NCI-H774 (cell line): Measurements from ENCODE around the gene TNRC6A.
"Not testable (repeated sequence)": the region's sequence is repeated elsewhere in the genome, so short reads cannot be mapped to it uniquely, and the experiment has no call there.

Source experiments
- DNase-seq: peaks from one replicate; lab custom pipeline; 2025; lab: John Stamatoyannopoulos, UW

TNRC6A gene

DNA sequence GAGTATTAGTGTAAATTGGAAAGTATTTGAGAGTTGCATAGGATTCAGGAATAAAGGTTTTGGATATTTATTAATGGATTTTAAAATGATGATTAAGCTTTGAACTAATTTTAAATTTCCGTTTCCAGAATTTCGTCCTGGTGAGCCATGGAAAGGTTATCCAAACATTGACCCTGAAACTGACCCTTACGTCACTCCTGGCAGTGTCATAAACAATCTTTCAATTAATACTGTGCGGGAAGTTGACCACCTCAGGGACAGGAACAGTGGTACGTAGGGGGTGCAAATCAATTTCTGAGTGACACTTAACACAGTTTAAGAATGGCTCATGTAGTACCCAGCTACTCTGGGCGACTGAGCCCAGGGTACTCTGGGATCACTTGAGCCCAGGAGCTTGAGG, 87.2 kb downstream of the TNRC6A start:
- no peak for DNase-seq

DNA sequence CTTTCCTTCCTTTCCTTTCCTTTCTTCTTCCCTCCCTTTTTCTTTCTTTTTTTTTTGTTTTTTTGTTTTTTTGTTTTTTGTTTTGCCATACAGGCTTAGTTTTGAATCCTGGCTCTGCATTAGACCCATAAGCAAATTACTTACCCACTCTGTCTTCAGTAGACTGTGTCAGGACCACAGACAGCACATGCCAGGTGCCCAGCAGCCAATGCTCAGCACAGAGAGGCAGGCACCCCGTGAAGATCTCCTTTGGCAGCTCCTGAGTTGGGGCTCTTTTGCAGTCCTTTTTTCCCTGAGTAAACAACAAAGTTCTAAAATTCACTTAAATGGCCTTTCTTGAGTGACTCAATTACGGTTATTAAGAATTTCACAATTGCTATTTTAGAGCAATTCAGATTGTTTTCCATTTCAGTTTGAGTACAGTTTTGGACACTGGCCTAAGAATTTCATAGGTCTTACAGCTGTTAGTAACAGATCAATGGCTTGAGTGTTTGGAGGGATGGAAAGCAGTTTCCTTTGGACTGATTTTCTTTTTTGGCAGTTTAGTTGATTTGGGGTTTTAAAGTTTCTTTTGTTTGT, 90.1 kb downstream of the TNRC6A start:
- no peak for DNase-seq

- DNase-seq, result no peak
Observed at GRCh38 chr16:24820522-24820921, 91.1 kb downstream of the TNRC6A start.

GRCh38 chr16:24821129-24821528, 91.7 kb downstream of the TNRC6A start:
- DNase-seq, result no peak

DNA sequence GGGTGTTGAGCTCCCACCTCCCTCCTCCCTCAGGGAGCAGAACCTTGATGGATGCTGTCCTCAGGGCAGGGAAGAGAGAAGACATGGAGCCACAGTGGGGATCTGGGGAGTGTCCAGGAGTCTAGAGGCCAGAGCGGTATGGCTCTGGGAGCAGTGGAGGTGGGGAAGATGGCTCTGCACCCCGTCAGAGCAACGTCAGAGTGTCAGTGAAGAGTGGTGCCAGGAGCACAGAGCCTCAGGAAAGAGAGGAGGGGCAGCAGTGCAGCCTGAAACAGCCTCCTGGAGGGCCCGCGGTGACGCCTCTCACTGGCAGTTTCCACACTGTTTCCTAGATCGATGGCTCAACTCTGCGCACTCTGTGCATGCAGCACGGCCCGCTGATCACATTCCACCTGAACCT, 93.1 kb downstream of the TNRC6A start:
- no peak for DNase-seq

DNA sequence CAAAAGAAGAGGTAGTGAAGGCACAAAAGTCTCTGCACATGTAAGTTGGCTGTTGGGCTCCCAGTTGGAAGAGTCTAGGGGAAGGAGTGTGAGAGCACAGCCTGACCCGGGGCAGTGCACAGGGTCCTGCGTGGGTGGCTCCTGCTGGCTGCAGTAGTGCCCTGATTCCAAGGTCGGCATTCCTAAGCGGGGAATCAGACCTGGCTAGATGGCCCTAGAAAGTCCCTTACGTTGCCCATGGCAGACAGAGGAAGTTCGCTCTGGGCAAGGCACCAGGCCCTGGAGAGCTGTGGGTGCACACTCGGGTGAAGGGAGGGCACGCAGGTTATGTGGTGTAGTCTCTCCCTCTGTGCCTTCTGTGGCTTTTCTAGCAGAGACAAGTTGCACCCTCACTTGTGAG, 93.5 kb downstream of the TNRC6A start:
- no peak for DNase-seq

DNA sequence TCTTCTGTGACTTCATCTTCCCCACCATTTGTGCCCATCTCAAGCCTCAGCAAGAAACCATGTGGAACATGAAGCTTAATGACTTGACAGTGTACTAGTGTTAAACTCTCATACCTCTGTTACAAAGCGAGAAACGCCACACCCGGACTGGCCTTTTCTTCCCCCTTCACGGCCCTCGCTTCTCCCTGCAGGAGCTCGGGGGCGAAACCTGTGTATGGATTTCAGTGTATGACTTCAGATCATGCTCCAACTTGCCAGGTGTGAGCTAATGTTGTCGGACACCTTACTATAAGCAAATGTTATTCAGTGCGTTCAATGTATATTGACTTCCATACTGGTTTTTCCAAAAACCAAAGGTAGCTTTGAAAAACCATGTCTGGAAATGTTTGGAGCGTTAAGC, 96.2 kb downstream of the TNRC6A start:
- DNase-seq, result no peak

DNA sequence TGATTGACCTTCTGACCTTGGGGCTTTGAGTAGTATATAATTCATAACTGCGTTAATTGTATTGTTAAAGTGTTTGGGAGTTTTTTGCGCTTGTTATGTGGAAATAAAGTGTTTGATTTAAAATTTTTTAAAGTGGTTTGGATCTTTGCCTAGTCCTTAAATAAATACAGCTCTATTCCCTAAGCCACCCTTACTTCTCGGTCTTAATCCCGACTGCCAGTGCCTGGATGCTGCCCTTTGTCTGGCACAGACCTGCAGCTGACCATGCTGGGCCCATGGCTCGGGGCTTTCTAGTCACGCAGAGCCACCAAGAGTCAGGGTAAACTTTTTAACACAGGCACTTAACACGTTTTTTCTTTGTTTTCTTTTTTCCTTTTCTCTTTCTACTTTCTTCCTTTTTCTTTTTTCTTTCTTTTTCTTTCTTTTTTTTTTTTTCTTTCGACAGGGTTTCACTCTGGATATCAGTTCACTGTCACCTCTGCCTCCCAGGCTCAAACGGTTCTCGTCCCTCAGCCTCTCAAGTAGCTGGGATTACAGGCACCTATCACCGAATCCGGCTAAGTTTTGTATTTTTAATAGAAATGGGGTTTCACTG, 96.7 kb downstream of the TNRC6A start:
- no peak for DNase-seq

DNA sequence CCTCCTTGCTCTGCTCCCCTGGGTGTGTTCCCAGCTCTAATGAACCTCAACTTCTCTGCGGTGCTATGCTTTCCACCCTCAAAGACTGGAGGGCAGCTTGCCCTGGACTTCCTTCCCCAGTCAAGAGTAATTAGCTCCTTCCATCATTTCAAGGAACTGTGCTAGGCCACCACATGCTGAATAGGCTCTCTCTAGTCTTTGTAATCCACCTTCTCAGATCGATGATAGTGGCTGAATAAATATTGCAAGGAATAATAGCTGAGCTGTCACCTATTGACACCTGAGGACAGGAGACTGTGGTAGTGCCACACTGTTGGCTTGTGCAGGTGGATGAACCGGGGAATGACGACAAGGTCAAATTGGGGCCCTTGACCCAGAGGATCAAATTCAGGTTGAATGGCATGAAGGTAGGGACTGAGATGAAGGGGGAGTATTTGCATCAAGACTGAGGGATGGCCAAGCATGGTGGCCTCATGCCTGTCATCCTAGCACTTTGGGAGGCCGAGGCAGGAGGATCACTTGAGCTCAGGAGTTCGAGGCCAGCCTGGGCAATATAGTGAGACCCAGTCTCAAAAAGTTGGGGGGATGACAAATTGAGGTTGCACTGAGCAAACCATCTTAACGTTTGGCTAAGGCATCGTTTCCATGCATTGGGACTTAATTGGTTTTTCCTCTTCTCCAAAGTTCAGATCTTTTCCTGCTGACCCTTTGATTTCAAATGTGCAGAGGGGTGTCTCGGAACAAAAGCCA, 97.5 kb downstream of the TNRC6A start:
- DNase-seq, result no peak

DNA sequence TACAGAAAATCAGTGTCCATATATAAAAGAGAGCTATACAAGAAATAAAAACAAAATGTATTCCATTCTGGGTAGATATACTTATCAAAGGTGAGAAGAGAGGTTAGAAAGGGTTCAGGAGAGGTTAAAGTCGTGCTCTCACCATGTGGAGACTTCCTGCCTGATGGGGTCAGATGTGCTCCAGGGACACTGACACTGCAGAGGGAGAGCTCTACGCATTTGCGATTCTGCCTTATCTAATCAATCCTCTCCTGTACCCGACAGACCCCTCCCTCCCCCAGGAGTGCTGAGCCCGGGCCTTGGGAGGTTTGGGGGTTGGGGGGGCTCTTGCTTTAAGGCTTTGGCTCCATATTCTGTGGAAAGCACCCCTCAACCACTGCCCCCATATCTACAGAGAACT, 99.7 kb downstream of the TNRC6A start:
- no peak for DNase-seq

DNA sequence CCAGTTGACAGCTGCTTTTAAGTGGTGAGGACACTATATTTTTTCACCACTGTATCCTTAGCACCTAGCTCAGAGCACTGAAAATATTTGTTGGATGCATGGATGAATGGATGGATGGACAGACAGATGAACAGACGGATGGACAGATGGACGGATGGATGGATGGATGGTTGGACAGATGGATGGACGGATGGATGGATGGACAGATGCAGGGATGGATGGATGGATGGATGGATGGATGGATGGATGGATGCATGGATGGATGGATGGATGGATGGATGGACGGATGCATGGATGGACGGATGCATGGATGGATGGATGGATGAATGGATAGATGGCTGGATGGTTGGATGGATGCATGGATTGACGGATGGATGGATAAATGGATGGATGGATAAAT, 103.9 kb downstream of the TNRC6A start:
- DNase-seq, result no peak

DNA sequence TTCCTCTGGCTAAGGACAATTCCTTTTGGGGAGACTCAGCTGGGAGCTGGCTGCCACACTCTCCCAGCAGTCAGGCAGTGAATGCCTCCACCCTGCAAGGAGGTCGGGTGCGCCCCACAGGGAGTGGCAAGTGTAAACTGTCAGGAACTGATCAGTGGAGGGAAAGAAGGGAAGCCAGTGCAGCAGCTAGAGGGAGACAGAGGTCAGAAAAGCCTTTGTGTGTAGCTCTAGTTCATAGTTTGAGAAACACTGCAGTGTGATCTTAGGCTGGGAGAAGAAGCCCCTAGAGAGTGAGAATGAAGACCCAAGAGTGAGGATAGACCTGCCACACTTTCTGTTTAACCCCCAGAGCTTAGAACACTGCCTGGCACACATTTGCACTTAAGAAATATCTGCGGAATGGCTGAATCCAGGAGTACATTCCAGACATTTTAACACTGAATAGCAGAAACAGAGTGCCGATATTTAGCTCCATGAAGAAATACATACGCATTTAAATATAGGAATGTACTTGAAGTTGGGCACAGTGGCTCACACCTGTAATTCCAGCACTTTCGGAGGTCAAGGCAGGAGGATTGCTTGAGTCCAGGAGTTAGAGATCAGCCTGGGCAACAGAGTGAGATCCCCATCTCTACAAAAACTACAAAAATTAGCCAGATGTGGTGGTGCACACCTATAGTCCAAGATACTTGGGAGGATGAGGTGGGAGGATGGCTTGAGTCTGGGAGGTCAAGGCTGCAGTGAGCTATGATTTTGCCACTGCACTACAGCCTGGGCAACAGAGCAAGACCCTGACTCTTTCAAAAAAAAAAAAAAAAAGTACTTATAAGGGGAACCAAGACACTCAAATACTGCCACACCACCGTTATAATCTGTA, 105.2 kb downstream of the TNRC6A start:
- DNase-seq, result no peak

- DNase-seq, result no peak
Observed at GRCh38 chr16:24836836-24837235, 107.4 kb downstream of the TNRC6A start.

DNA sequence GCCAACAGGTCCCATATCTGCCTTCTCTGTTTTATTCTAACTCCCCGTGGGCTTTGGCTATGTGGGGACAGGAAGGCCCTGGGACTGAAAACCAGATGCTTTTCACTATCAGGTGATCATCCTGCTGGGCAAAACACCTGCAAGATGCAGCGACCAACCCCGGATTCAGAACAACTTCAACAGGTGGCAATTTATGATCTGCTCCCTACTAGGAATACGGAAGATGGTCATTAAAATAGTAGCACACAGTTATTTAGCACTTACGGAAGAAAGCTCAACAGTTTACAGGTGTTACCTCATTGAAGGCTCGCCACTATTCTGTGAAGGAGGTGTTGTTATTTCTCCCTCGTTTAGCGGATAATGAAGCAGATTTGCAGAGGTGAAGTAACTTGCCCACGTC, 108.5 kb downstream of the TNRC6A start:
- DNase-seq, result no peak

- DNase-seq, result no peak
Observed at GRCh38 chr16:24838554-24839266, 109.3 kb downstream of the TNRC6A start.

- no peak for DNase-seq
Observed at GRCh38 chr16:24839347-24839972, 110.0 kb downstream of the TNRC6A start.

GRCh38 chr16:24841291-24841690, 111.8 kb downstream of the TNRC6A start:
- DNase-seq, result no peak

GRCh38 chr16:24844101-24845030, 114.9 kb downstream of the TNRC6A start:
- DNase-seq, result no peak

- DNase-seq, result not testable (repeated sequence)
Observed at GRCh38 chr16:24845031-24845365, 115.5 kb downstream of the TNRC6A start.

- DNase-seq, result no peak
Observed at GRCh38 chr16:24845726-24846547, 116.5 kb downstream of the TNRC6A start, which contains the start of gene SLC5A11. TSS of gene SLC5A11 (plus strand) at chr16:24845963. CDS start at chr16:24858644, 12,681 bp downstream.
